Liver (tissue), 9 donors: ENCODE data around the gene EAF1. TPM values are rescaled to one million over a fixed set of nuclear protein-coding genes. Genes with fewer than 3 reads are reported as not detected.

Experiments
- DNase-seq: peaks from one replicate; pipeline ENCODE4 v3.0.0-alpha.2; 2017; ENCODE audit warnings: low spot score
- H3K27ac ChIP-seq, 2 donors: one replicate each; pipeline ENCODE4 v1.7.0; 2013; ENCODE audit warnings: inconsistent platforms in 2 of 2, low read length in 2 of 2, control low read depth in 1 of 2, low read depth in 1 of 2, mild to moderate bottlenecking in 1 of 2
- H3K27me3 ChIP-seq, 4 donors: one replicate each; pipeline versions ENCODE4 v1.6.1 to v1.7.0; 2013; ENCODE audit warnings: low read length in 3 of 4, inconsistent platforms in 1 of 4, mild to moderate bottlenecking in 1 of 4, moderate library complexity in 1 of 4; ENCODE audit not compliant: control insufficient read depth in 4 of 4, insufficient read depth in 4 of 4
- H3K36me3 ChIP-seq, 4 donors: one replicate each; pipeline versions ENCODE4 v1.6.1 to v1.7.0; 2013; ENCODE audit warnings: low read length in 3 of 4, mild to moderate bottlenecking in 3 of 4, low read depth in 1 of 4, moderate library complexity in 1 of 4; ENCODE audit not compliant: control insufficient read depth in 4 of 4, insufficient read depth in 3 of 4
- H3K4me1 ChIP-seq, 4 donors: one replicate each; pipeline versions ENCODE4 v1.6.1 to v1.7.0; 2013; ENCODE audit warnings: low read length in 3 of 4, mild to moderate bottlenecking in 3 of 4, moderate library complexity in 1 of 4; ENCODE audit not compliant: control insufficient read depth in 4 of 4, insufficient read depth in 4 of 4
- H3K4me3 ChIP-seq, 3 donors: one replicate each; pipeline versions ENCODE4 v1.6.1 to v1.7.0; 2013; ENCODE audit warnings: low read length in 3 of 3, control low read depth in 1 of 3, low read depth in 1 of 3, mild to moderate bottlenecking in 1 of 3
- H3K9ac ChIP-seq, 2 donors: one replicate each; pipeline ENCODE4 v1.7.0; 2013; ENCODE audit warnings: low read length in 2 of 2, mild to moderate bottlenecking in 2 of 2, moderate library complexity in 2 of 2, control low read depth in 1 of 2, low read depth in 1 of 2
- H3K9me3 ChIP-seq, 4 donors: one replicate each; pipeline versions ENCODE4 v1.6.1 to v1.7.0; 2013; ENCODE audit warnings: low read length in 3 of 4; ENCODE audit not compliant: control insufficient read depth in 4 of 4
- EGR1 ChIP-seq, 2 donors: IDR thresholded peaks; 2 replicates each; pipeline ENCODE4 v1.6.1; 2016 to 2018; ENCODE audit warnings: antibody characterized with exemption in 2 of 2, low read depth in 2 of 2
- FOXA1 ChIP-seq: IDR thresholded peaks from 2 replicates; pipeline ENCODE4 v1.6.1; 2016; ENCODE audit warnings: antibody characterized with exemption
- FOXA2 ChIP-seq: IDR thresholded peaks from 2 replicates; pipeline ENCODE4 v1.6.1; 2016; ENCODE audit warnings: antibody characterized with exemption
- GABPA ChIP-seq, 2 donors: IDR thresholded peaks in 1 of 2; conservative IDR thresholded peaks in 1 of 2; 2 replicates each; pipeline ENCODE4 v1.6.1; 2016; ENCODE audit warnings: antibody characterized with exemption in 2 of 2, mild to moderate bottlenecking in 1 of 2, moderate library complexity in 1 of 2
- HNF4A ChIP-seq, 2 donors: conservative IDR thresholded peaks; 2 replicates each; pipeline ENCODE4 v1.6.1; 2016; ENCODE audit warnings: antibody characterized with exemption in 2 of 2, mild to moderate bottlenecking in 2 of 2
- HNF4G ChIP-seq: IDR thresholded peaks from 2 replicates; pipeline ENCODE4 v1.6.1; 2016; ENCODE audit warnings: antibody characterized with exemption
- JUND ChIP-seq, 2 donors: IDR thresholded peaks; 2 replicates each; pipeline ENCODE4 v1.6.1; 2016; ENCODE audit warnings: antibody characterized with exemption in 2 of 2
- RAD21 ChIP-seq, 2 donors: IDR thresholded peaks; 2 replicates each; pipeline ENCODE4 v1.6.1; 2016; ENCODE audit warnings: antibody characterized with exemption in 2 of 2, mild to moderate bottlenecking in 2 of 2
- RXRA ChIP-seq, 2 donors: IDR thresholded peaks; 2 replicates each; pipeline ENCODE4 v1.6.1; 2017 to 2018; ENCODE audit warnings: antibody characterized with exemption in 2 of 2, mild to moderate bottlenecking in 1 of 2
- SP1 ChIP-seq: IDR thresholded peaks from 2 replicates; pipeline ENCODE4 v1.6.1; 2018; ENCODE audit warnings: antibody characterized with exemption, mild to moderate bottlenecking
- TAF1 ChIP-seq: conservative IDR thresholded peaks from 2 replicates; pipeline ENCODE4 v1.6.1; 2016; ENCODE audit warnings: antibody characterized with exemption, mild to moderate bottlenecking
- YY1 ChIP-seq: IDR thresholded peaks from 2 replicates; pipeline ENCODE4 v1.6.1; 2016; ENCODE audit warnings: antibody characterized with exemption, mild to moderate bottlenecking
- WGBS: extraction: QIAGEN DNeasy Blood & Tissue Kit; methylation state at CpG from one replicate; pipeline ENCODE4 v1.1.7; 2013; 5-methylcytosine and 5-hydroxymethylcytosine counted together
- polyA plus RNA-seq, 2 donors: library from polyadenylated mRNA; stranded (reverse) in 1 of 2; unstranded in 1 of 2; fragments of 200-250 nt in 1 of 2; fragments of >200 nt in 1 of 2; fragmentation: Nextera tagmentation in 1 of 2; extraction: Ambion mirVana in 1 of 2; gene quantifications; one replicate each; pipeline versions ENCODE4 v1.2.1 to v1.2.3, GENCODE V29; 2013 to 2015
- total RNA-seq, 2 donors: library from RNA; depleted of rRNA; stranded (reverse); fragments of >200 nt; gene quantifications; one replicate each; pipeline ENCODE4 v1.2.3, GENCODE V29; 2014
- TF ChIP-seq, protein P1 (sequence below): IDR thresholded peaks from 2 replicates; pipeline ENCODE4 v1.6.1; 2016; ENCODE audit warnings: antibody characterized with exemption, mild to moderate bottlenecking
- TF ChIP-seq, protein P2 (sequence below): fragments of 150-350 bp; IDR thresholded peaks from 2 replicates; pipeline ENCODE4 v1.5.1; 2017; ENCODE audit warnings: improper control_type of control experiment, low read depth, low read length; ENCODE audit not compliant: missing input control
- TF ChIP-seq, protein P3 (sequence below): IDR thresholded peaks from 2 replicates; pipeline ENCODE4 v1.6.1; 2016; ENCODE audit warnings: antibody characterized with exemption
- TF ChIP-seq, protein P4 (sequence below): IDR thresholded peaks from 2 replicates; pipeline ENCODE4 v1.6.1; 2016; ENCODE audit warnings: antibody characterized with exemption
- donor health status: healthy.
- donor health status: healthy.
- donor health status: healthy.
- donor health status: healthy.
- donor health status: healthy.

Gene EAF1
- total and polyA plus RNA-seq, 4 donors, result 4.6 to 15.0 (median 11.4) TPM

DNA sequence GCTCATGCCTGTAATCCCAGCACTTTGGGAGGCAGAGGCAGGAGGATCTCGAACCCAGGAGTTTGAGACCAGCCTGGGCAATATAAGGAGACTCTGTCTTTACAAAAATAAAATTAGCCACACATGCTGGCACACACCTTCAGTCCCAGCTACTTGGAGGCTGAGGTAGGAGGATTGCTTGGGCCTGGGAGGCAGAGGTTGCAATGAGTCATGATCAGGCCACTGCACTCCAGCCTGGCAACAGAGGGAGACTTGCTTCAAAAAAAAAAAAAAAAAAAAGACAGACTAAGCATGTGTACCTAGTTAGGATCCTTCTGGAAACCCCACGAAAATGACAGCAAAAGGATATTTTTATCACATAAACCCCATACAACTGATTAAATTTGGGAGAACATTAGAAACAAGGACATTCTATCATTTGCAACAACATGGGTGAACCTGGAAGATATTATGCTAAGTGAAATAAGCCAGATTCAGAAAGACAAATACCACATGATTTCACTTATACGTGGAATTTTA, 44.9 kb upstream of the EAF1 start:
- peaks cover 1 to 23% (median 10%) of the 10 kb centered on the region in 4 donors for H3K4me1 ChIP-seq
- DNase-seq, result no peak
- WGBS, result 87% methylated on average over 3 of the region's 3 CpGs
- no peak overlapping the region for H3K4me3 ChIP-seq
- H3K9me3 ChIP-seq, result no peaks in the 10 kb centered on the region
- TF ChIP-seq GABPA (IDR thresholded peaks at IDR 0.05 in 1 of 2, conservative IDR thresholded peaks at IDR 0.05 in 1 of 2), result no peak
- no peak for TF ChIP-seq JUND (IDR thresholded peaks at IDR 0.05)
- TF ChIP-seq TAF1, result no peak
- no peak for TF ChIP-seq FOXA2
- TF ChIP-seq, protein P1, sequence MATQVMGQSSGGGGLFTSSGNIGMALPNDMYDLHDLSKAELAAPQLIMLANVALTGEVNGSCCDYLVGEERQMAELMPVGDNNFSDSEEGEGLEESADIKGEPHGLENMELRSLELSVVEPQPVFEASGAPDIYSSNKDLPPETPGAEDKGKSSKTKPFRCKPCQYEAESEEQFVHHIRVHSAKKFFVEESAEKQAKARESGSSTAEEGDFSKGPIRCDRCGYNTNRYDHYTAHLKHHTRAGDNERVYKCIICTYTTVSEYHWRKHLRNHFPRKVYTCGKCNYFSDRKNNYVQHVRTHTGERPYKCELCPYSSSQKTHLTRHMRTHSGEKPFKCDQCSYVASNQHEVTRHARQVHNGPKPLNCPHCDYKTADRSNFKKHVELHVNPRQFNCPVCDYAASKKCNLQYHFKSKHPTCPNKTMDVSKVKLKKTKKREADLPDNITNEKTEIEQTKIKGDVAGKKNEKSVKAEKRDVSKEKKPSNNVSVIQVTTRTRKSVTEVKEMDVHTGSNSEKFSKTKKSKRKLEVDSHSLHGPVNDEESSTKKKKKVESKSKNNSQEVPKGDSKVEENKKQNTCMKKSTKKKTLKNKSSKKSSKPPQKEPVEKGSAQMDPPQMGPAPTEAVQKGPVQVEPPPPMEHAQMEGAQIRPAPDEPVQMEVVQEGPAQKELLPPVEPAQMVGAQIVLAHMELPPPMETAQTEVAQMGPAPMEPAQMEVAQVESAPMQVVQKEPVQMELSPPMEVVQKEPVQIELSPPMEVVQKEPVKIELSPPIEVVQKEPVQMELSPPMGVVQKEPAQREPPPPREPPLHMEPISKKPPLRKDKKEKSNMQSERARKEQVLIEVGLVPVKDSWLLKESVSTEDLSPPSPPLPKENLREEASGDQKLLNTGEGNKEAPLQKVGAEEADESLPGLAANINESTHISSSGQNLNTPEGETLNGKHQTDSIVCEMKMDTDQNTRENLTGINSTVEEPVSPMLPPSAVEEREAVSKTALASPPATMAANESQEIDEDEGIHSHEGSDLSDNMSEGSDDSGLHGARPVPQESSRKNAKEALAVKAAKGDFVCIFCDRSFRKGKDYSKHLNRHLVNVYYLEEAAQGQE, result no peak
- TF ChIP-seq, protein P2, sequence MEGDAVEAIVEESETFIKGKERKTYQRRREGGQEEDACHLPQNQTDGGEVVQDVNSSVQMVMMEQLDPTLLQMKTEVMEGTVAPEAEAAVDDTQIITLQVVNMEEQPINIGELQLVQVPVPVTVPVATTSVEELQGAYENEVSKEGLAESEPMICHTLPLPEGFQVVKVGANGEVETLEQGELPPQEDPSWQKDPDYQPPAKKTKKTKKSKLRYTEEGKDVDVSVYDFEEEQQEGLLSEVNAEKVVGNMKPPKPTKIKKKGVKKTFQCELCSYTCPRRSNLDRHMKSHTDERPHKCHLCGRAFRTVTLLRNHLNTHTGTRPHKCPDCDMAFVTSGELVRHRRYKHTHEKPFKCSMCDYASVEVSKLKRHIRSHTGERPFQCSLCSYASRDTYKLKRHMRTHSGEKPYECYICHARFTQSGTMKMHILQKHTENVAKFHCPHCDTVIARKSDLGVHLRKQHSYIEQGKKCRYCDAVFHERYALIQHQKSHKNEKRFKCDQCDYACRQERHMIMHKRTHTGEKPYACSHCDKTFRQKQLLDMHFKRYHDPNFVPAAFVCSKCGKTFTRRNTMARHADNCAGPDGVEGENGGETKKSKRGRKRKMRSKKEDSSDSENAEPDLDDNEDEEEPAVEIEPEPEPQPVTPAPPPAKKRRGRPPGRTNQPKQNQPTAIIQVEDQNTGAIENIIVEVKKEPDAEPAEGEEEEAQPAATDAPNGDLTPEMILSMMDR, result no peak
- TF ChIP-seq, protein P3, sequence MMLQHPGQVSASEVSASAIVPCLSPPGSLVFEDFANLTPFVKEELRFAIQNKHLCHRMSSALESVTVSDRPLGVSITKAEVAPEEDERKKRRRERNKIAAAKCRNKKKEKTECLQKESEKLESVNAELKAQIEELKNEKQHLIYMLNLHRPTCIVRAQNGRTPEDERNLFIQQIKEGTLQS, result no peak
- no peak for TF ChIP-seq EGR1 (IDR thresholded peaks at IDR 0.05; ENCODE audit: low read depth in 2 of 2)
- TF ChIP-seq HNF4A (conservative IDR thresholded peaks at IDR 0.05), result no peak
- TF ChIP-seq RXRA (IDR thresholded peaks at IDR 0.05), result no peak
- no peak for TF ChIP-seq YY1
- no peak for TF ChIP-seq RAD21 (IDR thresholded peaks at IDR 0.05)
- H3K27ac ChIP-seq, result no peak overlapping the region
- H3K9ac ChIP-seq, result no peak overlapping the region
- no peaks in the 10 kb centered on the region for H3K27me3 ChIP-seq
- no peaks in the 10 kb centered on the region for H3K36me3 ChIP-seq

DNA sequence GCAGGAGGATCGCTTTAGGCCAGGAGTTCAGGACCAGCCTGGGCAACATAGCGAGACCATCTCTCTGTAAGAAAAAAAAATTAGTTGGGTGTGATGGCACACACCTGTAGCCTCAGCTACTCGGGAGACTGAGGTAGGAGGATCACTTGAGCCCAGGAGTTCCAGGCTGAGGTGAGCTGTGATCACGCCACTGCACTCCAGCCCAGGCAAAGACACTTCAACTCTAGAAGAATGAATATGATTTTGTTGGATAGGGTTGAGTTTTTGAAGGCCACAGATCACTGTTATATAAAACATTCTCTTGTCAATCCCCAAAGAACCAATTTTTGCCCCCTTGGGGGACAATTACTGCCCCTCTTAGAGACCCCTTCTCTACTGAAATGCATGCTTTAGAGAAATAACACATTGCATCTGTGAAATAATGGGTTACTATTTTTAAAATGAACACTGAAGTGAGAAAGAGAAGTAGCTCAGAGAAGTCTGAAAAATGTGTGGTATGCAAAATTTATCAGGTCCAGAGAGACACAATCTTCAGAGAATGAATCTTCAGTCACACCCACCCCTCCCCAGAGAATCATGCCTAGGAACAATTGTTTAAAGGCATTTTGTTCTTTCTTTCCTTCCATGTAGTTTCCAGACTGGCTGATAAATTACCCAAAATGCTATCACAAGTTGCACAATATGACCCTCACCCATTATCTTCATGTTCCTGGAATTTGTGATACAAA, 42.7 kb upstream of the EAF1 start:
- peak overlapping the region; percentile 34 to 45 for H3K27ac ChIP-seq
- no peaks in the 10 kb centered on the region for H3K36me3 ChIP-seq
- H3K9ac ChIP-seq, result no peak overlapping the region
- WGBS, result 97% methylated on average over 4 of the region's 4 CpGs
- no peaks in the 10 kb centered on the region for H3K9me3 ChIP-seq
- H3K4me1 ChIP-seq, result peaks cover 1 to 25% (median 12%) of the 10 kb centered on the region in 4 donors
- H3K4me3 ChIP-seq, result no peak overlapping the region
- H3K27me3 ChIP-seq, result no peaks in the 10 kb centered on the region
- DNase-seq, result no peak
- TF ChIP-seq, protein P1, result no peak
- TF ChIP-seq, protein P2, result no peak
- TF ChIP-seq TAF1, result no peak
- no peak for TF ChIP-seq FOXA2
- peak in 1 of 2 donors; percentile 34 for TF ChIP-seq RAD21 (IDR thresholded peaks at IDR 0.05)
- TF ChIP-seq HNF4G, result no peak
- TF ChIP-seq HNF4A (conservative IDR thresholded peaks at IDR 0.05), result peak; percentile 46 to 54
- TF ChIP-seq RXRA (IDR thresholded peaks at IDR 0.05), result peak; percentile 19 to 25
- TF ChIP-seq, protein P4, sequence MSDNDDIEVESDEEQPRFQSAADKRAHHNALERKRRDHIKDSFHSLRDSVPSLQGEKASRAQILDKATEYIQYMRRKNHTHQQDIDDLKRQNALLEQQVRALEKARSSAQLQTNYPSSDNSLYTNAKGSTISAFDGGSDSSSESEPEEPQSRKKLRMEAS, result no peak
- TF ChIP-seq FOXA1, result no peak
- no peak for TF ChIP-seq JUND (IDR thresholded peaks at IDR 0.05)
- no peak for TF ChIP-seq YY1
- no peak for TF ChIP-seq GABPA (IDR thresholded peaks at IDR 0.05 in 1 of 2, conservative IDR thresholded peaks at IDR 0.05 in 1 of 2)
- TF ChIP-seq, protein P3, result no peak
- TF ChIP-seq SP1, result peak; percentile 31
